Thyroid gland (tissue), 4 donors: Measurements from ENCODE around the gene KCTD19.

Experiments used
- POLR2A ChIP-seq, 2 donors: fragments of 450-650 bp; IDR thresholded peaks; one replicate each; pipeline ENCODE4 v1.6.1; 2017; ENCODE audit warnings: antibody characterized with exemption in 2 of 2, mild to moderate bottlenecking in 2 of 2, moderate library complexity in 1 of 2
- TF ChIP-seq, protein P1 (sequence below), 6 experiments: fragments of 200-600 bp in 3 of 6; fragments of 450-650 bp in 3 of 6; sonication (generic) in 3 of 6; IDR thresholded peaks; one replicate each; pipeline ENCODE4 v1.5.1; 2016 to 2019; ENCODE audit warnings: antibody characterized with exemption in 6 of 6, mild to moderate bottlenecking in 2 of 6, inconsistent platforms in 1 of 6, moderate library complexity in 1 of 6

DNA sequence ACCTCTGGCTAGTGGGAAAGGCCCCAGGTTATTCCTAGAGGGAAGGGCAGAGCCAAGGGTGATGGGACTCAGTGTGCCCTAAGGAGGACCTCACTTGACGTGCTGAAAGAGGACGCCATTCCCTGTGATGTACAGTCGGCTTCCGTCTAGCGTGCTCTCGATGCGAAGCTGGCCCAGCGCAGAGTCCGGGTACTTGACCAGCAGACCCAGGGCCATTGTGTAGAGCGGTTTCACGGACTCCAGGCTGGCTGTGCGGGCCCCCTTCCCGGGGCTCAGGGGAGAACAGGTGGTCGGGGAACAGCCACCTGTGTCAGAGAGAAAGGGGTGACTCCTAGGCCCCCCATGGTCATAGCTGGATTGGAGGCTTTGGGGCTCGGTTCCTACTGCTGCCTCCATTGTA is 27.3 kb downstream of the KCTD19 start:
- TF ChIP-seq POLR2A (IDR thresholded peaks at IDR 0.05): no peak
- TF ChIP-seq, protein P1, sequence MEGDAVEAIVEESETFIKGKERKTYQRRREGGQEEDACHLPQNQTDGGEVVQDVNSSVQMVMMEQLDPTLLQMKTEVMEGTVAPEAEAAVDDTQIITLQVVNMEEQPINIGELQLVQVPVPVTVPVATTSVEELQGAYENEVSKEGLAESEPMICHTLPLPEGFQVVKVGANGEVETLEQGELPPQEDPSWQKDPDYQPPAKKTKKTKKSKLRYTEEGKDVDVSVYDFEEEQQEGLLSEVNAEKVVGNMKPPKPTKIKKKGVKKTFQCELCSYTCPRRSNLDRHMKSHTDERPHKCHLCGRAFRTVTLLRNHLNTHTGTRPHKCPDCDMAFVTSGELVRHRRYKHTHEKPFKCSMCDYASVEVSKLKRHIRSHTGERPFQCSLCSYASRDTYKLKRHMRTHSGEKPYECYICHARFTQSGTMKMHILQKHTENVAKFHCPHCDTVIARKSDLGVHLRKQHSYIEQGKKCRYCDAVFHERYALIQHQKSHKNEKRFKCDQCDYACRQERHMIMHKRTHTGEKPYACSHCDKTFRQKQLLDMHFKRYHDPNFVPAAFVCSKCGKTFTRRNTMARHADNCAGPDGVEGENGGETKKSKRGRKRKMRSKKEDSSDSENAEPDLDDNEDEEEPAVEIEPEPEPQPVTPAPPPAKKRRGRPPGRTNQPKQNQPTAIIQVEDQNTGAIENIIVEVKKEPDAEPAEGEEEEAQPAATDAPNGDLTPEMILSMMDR (IDR thresholded peaks at IDR 0.05): no peak
